GM18520 (cell line): ENCODE data around the gene GRXCR2.
"Not testable (repeated sequence)": the region's sequence is repeated elsewhere in the genome, so short reads cannot be mapped to it uniquely, and the experiment has no call there.

Source experiments
- ATAC-seq: cut with Tn5 transposase; IDR thresholded peaks from one replicate; pipeline ENCODE4 v1.9.1; 2021; ENCODE audit not compliant: unreplicated experiment

Gene GRXCR2

GRCh38 chr5:145840458-145841132 lies 32.2 kb downstream of the GRXCR2 start:
- ATAC-seq: no peak

- ATAC-seq: no peak
Observed at GRCh38 chr5:145838276-145838675, 34.5 kb downstream of the GRXCR2 start.

- ATAC-seq: not testable (repeated sequence)
Observed at GRCh38 chr5:145836241-145836640, 36.6 kb downstream of the GRXCR2 start.

GRCh38 chr5:145835848-145836239 lies 37.0 kb downstream of the GRXCR2 start:
- ATAC-seq: no peak

- ATAC-seq: peak; percentile 79
Observed at GRCh38 chr5:145834917-145835847, 37.6 kb downstream of the GRXCR2 start, which contains the start of gene PRELID2. Gene PRELID2, minus strand, starts transcription at chr5:145835342. Its CDS starts 91 bp downstream, at chr5:145835251.

GRCh38 chr5:145834554-145834916 lies 38.3 kb downstream of the GRXCR2 start:
- no peak for ATAC-seq

- no peak for ATAC-seq
Observed at GRCh38 chr5:145833631-145834200, 39.1 kb downstream of the GRXCR2 start.

- no peak for ATAC-seq
Observed at GRCh38 chr5:145830594-145830993, 42.2 kb downstream of the GRXCR2 start.

GRCh38 chr5:145829708-145830361 lies 43.0 kb downstream of the GRXCR2 start:
- ATAC-seq: no peak

- no peak for ATAC-seq
Observed at GRCh38 chr5:145826895-145827674, 45.7 kb downstream of the GRXCR2 start.

GRCh38 chr5:145825751-145826180 lies 47.0 kb downstream of the GRXCR2 start:
- ATAC-seq: no peak

GRCh38 chr5:145824040-145824439 lies 48.8 kb downstream of the GRXCR2 start:
- no peak for ATAC-seq

- ATAC-seq: no peak
Observed at GRCh38 chr5:145818604-145819003, 54.2 kb downstream of the GRXCR2 start.

GRCh38 chr5:145812877-145813276 lies 59.9 kb downstream of the GRXCR2 start:
- no peak for ATAC-seq

GRCh38 chr5:145811834-145812625 lies 60.8 kb downstream of the GRXCR2 start:
- ATAC-seq: no peak
